ENCODE data around the gene DYSF. TPM values are rescaled to one million over a fixed set of nuclear protein-coding genes. Genes with fewer than 3 reads are reported as not detected.

DYSF gene
- total RNA-seq, 1 experiment from 2014 or later = 5.5 TPM

DNA sequence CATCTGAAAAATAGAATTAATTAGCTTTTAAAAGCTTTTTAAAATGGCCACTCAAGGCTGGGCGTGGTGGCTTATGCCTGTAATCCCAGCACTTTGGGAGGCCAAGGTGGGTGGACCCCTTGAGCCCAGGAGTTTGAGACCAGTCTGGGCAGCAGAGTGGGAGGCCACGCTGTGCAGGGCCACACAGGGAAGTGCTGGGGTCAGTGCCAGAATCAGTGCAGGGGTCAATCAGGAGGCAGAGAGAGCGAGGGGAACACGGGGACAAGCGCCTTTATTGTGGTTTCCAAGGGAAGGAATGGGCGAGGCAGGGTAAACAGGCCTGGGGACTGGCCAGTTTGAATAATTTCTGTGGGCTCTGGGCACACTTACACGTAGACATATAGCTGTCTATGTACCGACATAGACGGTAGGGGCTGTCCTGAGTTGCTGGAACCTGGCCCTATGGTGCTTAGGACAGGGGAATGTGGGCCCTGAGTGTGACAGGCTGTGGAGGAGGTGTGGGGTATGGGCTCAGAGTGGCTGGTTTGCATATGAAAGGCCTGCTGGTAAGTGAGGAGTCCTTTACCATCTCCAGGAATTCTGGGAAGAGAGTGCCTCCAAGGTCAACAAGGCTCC is 42.9 kb downstream of the DYSF start:
- H3K27me3 Mint-ChIP-seq (ENCODE audit: low read depth) = no peaks in the 10 kb centered on the region
- Histone ChIP-seq H2AFZ (ENCODE audit: low read length) (no peak overlapping the region), H2BK20ac (ENCODE audit: low read depth, low read length, poor library complexity, severe bottlenecking) (no peak overlapping the region), H3K79me1 (ENCODE audit: insufficient read depth, low read depth, low read length, poor library complexity, severe bottlenecking) (no peaks in the 10 kb centered on the region), H4K91ac (ENCODE audit: insufficient read length, low read depth, low read length) (no peak overlapping the region), H3K9me3 (ENCODE audit: control insufficient read depth, low read depth, low read length) (no peaks in the 10 kb centered on the region), H2BK120ac (ENCODE audit: low read depth, low read length, poor library complexity, severe bottlenecking) (no peak overlapping the region), H3K23me2 (ENCODE audit: insufficient read length, low read depth, low read length, poor library complexity, severe bottlenecking) (no peaks in the 10 kb centered on the region), H3K79me2 (ENCODE audit: insufficient read depth, low read length) (no peaks in the 10 kb centered on the region), H4K5ac (ENCODE audit: insufficient read length, low read depth, low read length) (no peak overlapping the region), H3K27ac (ENCODE audit: insufficient read length, low read depth, low read length) (no peak overlapping the region), H2BK15ac (ENCODE audit: low read depth, low read length) (no peak overlapping the region), H3K14ac (ENCODE audit: insufficient read depth, low read length) (no peak overlapping the region), H2AK5ac (ENCODE audit: insufficient read length, low read length) (no peak overlapping the region), H3K18ac (ENCODE audit: insufficient read length, low read depth, low read length) (no peak overlapping the region), H3T11ph (ENCODE audit: low read length) (no peak overlapping the region), H3K27me3 (ENCODE audit: insufficient read depth, low read length) (no peaks in the 10 kb centered on the region), H3K9ac (ENCODE audit: extremely low read depth, insufficient read length, low read length) (no peak overlapping the region), H3K4me1 (ENCODE audit: insufficient read depth, low read length) (peaks cover 13% of the 10 kb centered on the region; the same call in 1 of the 2 replicates), H3K4me2 (ENCODE audit: insufficient read depth, insufficient read length, low read length) (no peak overlapping the region), H2BK12ac (ENCODE audit: insufficient read length, low read depth, low read length) (no peak overlapping the region), H3K56ac (ENCODE audit: insufficient read length, low read depth, low read length) (no peak overlapping the region), H3K4ac (ENCODE audit: low read depth, low read length) (no peak overlapping the region), H4K8ac (replicated peaks; ENCODE audit: insufficient read length, low read depth, low read length) (no peak overlapping the region), H3K23ac (ENCODE audit: insufficient read length, low read depth, low read length) (no peak overlapping the region), H4K20me1 (ENCODE audit: control insufficient read depth, insufficient read depth, insufficient read length) (no peaks in the 10 kb centered on the region), H2BK5ac (ENCODE audit: insufficient read length, low read length) (no peak overlapping the region)
- peak; percentile 65 for DNase-seq
- peaks cover 25 to 30% of the 10 kb centered on the region in 2 experiments for H3K4me1 Mint-ChIP-seq
- peak overlapping the region in 1 of 3 experiments; percentile 90; a peak in 3 of 7 replicates for H3K27ac Mint-ChIP-seq
- no peak overlapping the region; a peak in 1 of 5 replicates for H3K4me3 Mint-ChIP-seq
- no CpG with 5 or more reads among the region's 9 CpGs for WGBS (ENCODE audit: extremely low coverage, insufficient read length, low lambda C conversion rate)
- TF ChIP-seq, protein P1, sequence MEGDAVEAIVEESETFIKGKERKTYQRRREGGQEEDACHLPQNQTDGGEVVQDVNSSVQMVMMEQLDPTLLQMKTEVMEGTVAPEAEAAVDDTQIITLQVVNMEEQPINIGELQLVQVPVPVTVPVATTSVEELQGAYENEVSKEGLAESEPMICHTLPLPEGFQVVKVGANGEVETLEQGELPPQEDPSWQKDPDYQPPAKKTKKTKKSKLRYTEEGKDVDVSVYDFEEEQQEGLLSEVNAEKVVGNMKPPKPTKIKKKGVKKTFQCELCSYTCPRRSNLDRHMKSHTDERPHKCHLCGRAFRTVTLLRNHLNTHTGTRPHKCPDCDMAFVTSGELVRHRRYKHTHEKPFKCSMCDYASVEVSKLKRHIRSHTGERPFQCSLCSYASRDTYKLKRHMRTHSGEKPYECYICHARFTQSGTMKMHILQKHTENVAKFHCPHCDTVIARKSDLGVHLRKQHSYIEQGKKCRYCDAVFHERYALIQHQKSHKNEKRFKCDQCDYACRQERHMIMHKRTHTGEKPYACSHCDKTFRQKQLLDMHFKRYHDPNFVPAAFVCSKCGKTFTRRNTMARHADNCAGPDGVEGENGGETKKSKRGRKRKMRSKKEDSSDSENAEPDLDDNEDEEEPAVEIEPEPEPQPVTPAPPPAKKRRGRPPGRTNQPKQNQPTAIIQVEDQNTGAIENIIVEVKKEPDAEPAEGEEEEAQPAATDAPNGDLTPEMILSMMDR (conservative IDR thresholded peaks at IDR 0.05) = no peak
- H3K9me3 Mint-ChIP-seq = no peaks in the 10 kb centered on the region
- H3K36me3 Mint-ChIP-seq (ENCODE audit: insufficient read depth in 1 of 3, low read depth in 3 of 3) = no peaks in the 10 kb centered on the region; a peak in 1 of 7 replicates

Data from H9 (cell line).